H1 (cell line): Measurements from ENCODE around the gene L3MBTL3. TPM values are rescaled to one million over a fixed set of nuclear protein-coding genes. Genes with fewer than 3 reads are reported as not detected.

Experiments used
- EGR1 ChIP-seq: IDR thresholded peaks from 2 replicates; pipeline ENCODE4 v1.6.1; 2011; ENCODE audit warnings: low read depth, low read length, borderline replicate concordance
- polyA plus RNA-seq, 7 experiments: library from polyadenylated mRNA; depleted of rRNA in 3 of 7; stranded (reverse) in 5 of 7; unstranded in 2 of 7; fragments of >200 nt in 5 of 7; fragments of 200-250 nt in 2 of 7; gene quantifications; 1 replicate in 5 of 7; 2 replicates in 1 of 7; 4 replicates in 1 of 7; pipeline versions ENCODE4 v1.2.1 to v1.2.3, GENCODE V29; 2011 to 2013; ENCODE audit warnings: missing spikeins in 2 of 7, mixed read lengths in 2 of 7
- total RNA-seq: library from RNA; stranded (reverse); fragmentation: NEBNext Ultra II Directional; extraction: Animal tissue kit (Norgen Biotek cat#: 25700); gene quantifications from 2 replicates; pipeline ENCODE4 v1.2.1, GENCODE V29; 2021

The L3MBTL3 gene
- total and polyA plus RNA-seq, 2 of the 8 experiments (the other 6 are each of a cell fraction or from before 2014, with no cell fraction given) = 3.9 to 17.2 TPM

DNA sequence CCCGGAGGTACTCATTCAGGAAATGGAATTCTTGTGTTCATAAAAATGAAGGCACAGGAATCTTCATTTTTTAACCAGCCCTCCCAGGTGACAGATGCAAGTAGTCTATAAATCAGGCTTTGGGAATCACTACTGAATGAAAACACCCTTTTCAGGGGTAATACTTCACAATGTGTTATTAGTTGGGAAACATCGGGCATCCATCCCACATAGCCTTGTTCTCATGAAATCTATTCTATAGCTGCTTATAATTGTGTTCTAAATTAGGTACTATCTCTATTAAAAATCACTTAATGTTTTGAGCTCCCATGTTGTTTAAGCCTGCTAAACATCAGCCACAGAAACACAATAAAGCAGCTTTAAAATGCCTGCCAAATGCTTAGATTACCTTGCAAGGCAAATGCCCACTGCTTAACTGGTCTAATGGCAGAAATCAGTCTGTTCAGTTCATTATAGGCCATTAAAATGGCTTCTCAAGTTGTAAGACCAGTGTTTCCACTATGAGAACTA, 94.9 kb downstream of the L3MBTL3 start (continued):
- TF ChIP-seq EGR1 = no peak
- TF ChIP-seq, all 59 proteins: peak for 0
